ENCODE results near the gene CTPS1.

CTPS1 gene

DNA sequence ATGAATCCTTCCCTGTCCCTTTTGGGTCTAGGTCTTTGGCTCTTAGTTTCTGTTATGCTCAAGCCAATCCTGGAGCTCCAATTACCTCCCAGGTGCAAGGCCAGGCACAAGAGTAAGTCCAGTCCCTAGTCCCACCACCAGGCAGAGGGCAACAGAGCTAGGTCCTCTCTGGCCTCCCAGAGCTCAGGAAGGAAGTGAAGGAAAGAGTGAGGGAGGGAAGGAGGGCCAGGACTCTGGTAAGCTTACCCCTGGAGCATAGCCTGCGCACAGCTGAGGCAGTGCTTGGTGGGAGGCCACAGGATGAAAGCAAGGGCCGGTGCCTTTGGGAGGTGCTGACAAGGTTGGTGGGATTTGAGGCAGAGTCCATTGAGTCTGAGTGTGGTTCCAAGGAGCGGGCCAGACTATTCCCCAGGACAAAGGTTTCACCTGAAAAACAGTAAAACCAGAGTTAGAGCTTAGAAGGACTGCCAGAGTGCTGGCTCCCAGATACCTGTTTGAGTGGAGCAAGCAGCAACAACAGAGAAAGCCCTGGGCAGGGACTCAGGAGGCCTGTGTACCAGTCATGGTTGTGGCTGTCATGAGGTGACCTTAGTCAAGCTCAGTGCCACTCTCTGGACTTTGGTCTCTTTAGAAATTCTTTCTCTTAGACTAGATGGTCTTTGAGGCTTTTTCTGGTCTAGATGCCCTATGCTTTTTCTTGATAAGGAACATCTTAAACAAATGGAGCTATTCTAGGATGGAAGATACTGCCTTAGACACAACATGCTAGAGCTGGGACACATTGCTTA, 57.8 kb downstream of the CTPS1 start:
- no peak for ATAC-seq (ENCODE audit: insufficient read depth, low read depth)
- Histone ChIP-seq H3K4me3 (ENCODE audit: low read depth in 1 of 2, low read length in 2 of 2) (no peak overlapping the region), H3K79me2 (ENCODE audit: insufficient read depth, low read length) (no peaks in the 10 kb centered on the region), H3K27me3 (ENCODE audit: insufficient read depth, low read length, poor library complexity) (no peaks in the 10 kb centered on the region), H3K9ac (ENCODE audit: low read depth, low read length) (no peak overlapping the region), H3K27ac (ENCODE audit: low read length) (no peak overlapping the region), H2AFZ (ENCODE audit: low read depth, low read length) (no peak overlapping the region), H4K20me1 (ENCODE audit: insufficient read depth, low read length) (no peaks in the 10 kb centered on the region), H3K4me2 (ENCODE audit: insufficient read depth, low read length) (no peak overlapping the region), H3K9me3 (ENCODE audit: insufficient read depth, low read length, severe bottlenecking) (no peaks in the 10 kb centered on the region), H3K4me1 (ENCODE audit: insufficient read depth, low read length) (no peaks in the 10 kb centered on the region), H3K36me3 (ENCODE audit: insufficient read depth, low read length) (peaks cover 70% of the 10 kb centered on the region)
- no peak for TF ChIP-seq EZH2 (IDR thresholded peaks at IDR 0.05; ENCODE audit: borderline replicate concordance, low read depth, low read length, severe bottlenecking)
- TF ChIP-seq, protein P1, sequence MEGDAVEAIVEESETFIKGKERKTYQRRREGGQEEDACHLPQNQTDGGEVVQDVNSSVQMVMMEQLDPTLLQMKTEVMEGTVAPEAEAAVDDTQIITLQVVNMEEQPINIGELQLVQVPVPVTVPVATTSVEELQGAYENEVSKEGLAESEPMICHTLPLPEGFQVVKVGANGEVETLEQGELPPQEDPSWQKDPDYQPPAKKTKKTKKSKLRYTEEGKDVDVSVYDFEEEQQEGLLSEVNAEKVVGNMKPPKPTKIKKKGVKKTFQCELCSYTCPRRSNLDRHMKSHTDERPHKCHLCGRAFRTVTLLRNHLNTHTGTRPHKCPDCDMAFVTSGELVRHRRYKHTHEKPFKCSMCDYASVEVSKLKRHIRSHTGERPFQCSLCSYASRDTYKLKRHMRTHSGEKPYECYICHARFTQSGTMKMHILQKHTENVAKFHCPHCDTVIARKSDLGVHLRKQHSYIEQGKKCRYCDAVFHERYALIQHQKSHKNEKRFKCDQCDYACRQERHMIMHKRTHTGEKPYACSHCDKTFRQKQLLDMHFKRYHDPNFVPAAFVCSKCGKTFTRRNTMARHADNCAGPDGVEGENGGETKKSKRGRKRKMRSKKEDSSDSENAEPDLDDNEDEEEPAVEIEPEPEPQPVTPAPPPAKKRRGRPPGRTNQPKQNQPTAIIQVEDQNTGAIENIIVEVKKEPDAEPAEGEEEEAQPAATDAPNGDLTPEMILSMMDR (IDR thresholded peaks at IDR 0.05; ENCODE audit: borderline replicate concordance, extremely low read depth, low read length, poor library complexity, severe bottlenecking) = no peak
- no peak for DNase-seq

DNA sequence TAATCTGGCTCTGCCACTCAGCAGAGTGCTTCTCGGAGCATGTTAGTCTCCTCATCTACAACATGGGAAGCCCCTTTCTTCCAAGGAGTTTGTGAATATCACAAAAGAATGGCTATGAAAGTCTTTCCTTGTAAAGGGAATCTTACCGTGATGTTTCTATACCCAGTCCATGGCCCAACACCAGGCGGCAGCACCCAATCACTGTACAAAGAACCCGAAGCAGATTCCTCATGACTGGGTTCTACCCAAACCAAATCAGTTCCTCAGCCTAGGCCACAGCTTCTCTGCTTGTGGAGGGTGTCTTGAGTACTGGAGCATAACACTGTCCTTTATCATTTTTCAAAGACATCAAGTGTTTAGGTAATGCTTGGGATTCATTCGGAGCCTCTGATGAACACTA, 58.6 kb downstream of the CTPS1 start:
- no peak overlapping the region for H3K4me3 ChIP-seq (ENCODE audit: low read depth in 1 of 2, low read length in 2 of 2)
- H3K9me3 ChIP-seq (ENCODE audit: insufficient read depth, low read length, severe bottlenecking) = no peaks in the 10 kb centered on the region
- no peak overlapping the region for H3K4me2 ChIP-seq (ENCODE audit: insufficient read depth, low read length)
- H3K9ac ChIP-seq (ENCODE audit: low read depth, low read length) = no peak overlapping the region
- H3K79me2 ChIP-seq (ENCODE audit: insufficient read depth, low read length) = no peaks in the 10 kb centered on the region
- H4K20me1 ChIP-seq (ENCODE audit: insufficient read depth, low read length) = no peaks in the 10 kb centered on the region
- no peaks in the 10 kb centered on the region for H3K27me3 ChIP-seq (ENCODE audit: insufficient read depth, low read length, poor library complexity)
- no peak overlapping the region for H3K27ac ChIP-seq (ENCODE audit: low read length)
- TF ChIP-seq, protein P1 (IDR thresholded peaks at IDR 0.05; ENCODE audit: borderline replicate concordance, extremely low read depth, low read length, poor library complexity, severe bottlenecking) = peak; percentile 5
- no peak for TF ChIP-seq EZH2 (IDR thresholded peaks at IDR 0.05; ENCODE audit: borderline replicate concordance, low read depth, low read length, severe bottlenecking)
- H3K4me1 ChIP-seq (ENCODE audit: insufficient read depth, low read length) = no peaks in the 10 kb centered on the region
- peaks cover 67% of the 10 kb centered on the region for H3K36me3 ChIP-seq (ENCODE audit: insufficient read depth, low read length)
- ATAC-seq (ENCODE audit: insufficient read depth, low read depth) = no peak
- no peak for DNase-seq
- H2AFZ ChIP-seq (ENCODE audit: low read depth, low read length) = no peak overlapping the region

DNA sequence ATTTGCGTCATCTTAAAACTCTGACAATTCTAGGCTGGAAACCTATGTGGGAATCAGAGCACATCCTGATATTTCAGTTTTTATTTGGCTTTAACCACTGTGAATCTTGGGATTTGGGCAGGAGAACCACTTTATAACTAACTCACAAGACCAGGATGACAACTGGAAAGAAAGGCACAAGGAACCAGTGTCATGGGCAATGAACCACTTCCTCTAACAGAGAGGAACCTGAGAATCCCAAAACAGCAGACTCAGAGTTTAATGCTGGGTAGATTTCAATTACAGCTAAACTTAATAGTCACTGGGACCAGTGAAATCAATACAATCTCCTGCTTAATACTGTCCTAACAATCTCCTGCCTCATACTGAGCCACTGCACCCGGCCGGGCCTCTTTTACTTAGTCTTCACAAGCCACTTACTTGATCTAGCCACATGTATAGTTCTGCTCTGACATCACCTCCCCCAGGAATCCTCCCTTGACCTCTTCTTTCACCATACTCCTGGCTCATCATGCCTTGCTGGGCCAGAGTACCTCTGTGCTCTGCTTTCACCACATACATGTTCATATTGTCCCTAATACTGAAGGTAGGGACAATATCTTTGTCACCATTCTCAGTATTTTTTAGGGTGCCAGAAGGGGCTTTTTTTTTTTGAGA, 62.2 kb downstream of the CTPS1 start:
- Histone ChIP-seq H3K4me1 (ENCODE audit: insufficient read depth, low read length) (no peaks in the 10 kb centered on the region), H3K27ac (ENCODE audit: low read length) (no peak overlapping the region), H3K27me3 (ENCODE audit: insufficient read depth, low read length, poor library complexity) (no peaks in the 10 kb centered on the region), H3K9me3 (ENCODE audit: insufficient read depth, low read length, severe bottlenecking) (no peaks in the 10 kb centered on the region), H3K4me3 (ENCODE audit: low read depth in 1 of 2, low read length in 2 of 2) (no peak overlapping the region), H3K4me2 (ENCODE audit: insufficient read depth, low read length) (no peak overlapping the region), H3K9ac (ENCODE audit: low read depth, low read length) (no peak overlapping the region), H4K20me1 (ENCODE audit: insufficient read depth, low read length) (no peaks in the 10 kb centered on the region), H3K79me2 (ENCODE audit: insufficient read depth, low read length) (no peaks in the 10 kb centered on the region), H2AFZ (ENCODE audit: low read depth, low read length) (no peak overlapping the region), H3K36me3 (ENCODE audit: insufficient read depth, low read length) (peaks cover 70% of the 10 kb centered on the region)
- TF ChIP-seq, protein P1 (IDR thresholded peaks at IDR 0.05; ENCODE audit: borderline replicate concordance, extremely low read depth, low read length, poor library complexity, severe bottlenecking) = no peak
- TF ChIP-seq EZH2 (IDR thresholded peaks at IDR 0.05; ENCODE audit: borderline replicate concordance, low read depth, low read length, severe bottlenecking) = no peak
- no peak for ATAC-seq (ENCODE audit: insufficient read depth, low read depth)
- DNase-seq = no peak
